HG03565 (cell line): Measurements from ENCODE around the gene ECI1.
"Not testable (repeated sequence)": the region's sequence is repeated elsewhere in the genome, so short reads cannot be mapped to it uniquely, and the experiment has no call there.

Source experiments
- ATAC-seq: cut with Tn5 transposase; IDR thresholded peaks from one replicate; pipeline ENCODE4 v1.9.1; 2021; ENCODE audit warnings: mild to moderate bottlenecking, moderate library complexity; ENCODE audit not compliant: unreplicated experiment

Gene ECI1

GRCh38 chr16:2280461-2280860 is 29.1 kb upstream of the ECI1 start:
- ATAC-seq = no peak

DNA sequence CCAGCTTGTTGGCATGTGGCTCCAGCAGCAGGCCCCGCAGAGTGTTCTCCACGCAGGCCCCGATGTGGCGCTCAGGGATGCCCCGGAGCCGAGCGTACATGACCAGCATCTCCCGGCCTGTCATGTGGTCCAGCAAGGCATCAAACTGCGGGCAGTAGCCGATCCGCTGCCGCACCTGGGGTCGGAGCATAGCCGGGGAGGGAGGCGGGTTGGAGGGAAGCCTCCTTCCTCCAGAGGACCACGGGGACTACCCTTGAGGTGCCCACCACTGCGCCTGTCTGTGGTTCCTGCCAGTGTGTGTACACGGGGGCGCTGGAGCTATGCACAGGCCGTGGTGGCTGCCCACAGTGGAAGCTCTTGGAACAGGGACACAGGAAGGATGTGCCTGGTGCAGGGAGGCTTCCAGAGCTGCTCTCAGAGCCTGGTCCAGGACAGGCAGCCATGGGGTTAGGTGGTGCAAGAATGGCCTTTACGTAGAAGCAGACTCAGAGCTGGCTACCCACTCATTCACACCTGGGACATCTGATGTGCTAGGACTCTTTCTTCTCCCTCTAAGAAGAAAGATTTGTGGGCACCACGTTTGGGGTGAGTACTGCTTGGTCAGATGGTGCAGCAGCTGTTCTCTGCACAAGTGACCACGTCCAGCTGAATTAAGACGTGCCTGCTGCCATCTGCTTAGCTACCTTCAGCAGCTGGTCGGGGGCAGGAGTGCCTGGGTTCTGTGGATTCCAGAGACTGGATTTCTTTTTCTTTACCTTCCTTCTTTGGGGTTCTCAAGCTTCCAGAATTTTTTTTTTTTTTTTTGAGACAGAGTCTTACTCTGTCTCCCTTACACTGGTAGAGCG is 27.8 kb upstream of the ECI1 start:
- no peak for ATAC-seq

- no peak for ATAC-seq
Observed at GRCh38 chr16:2278272-2278608, 26.9 kb upstream of the ECI1 start.

DNA sequence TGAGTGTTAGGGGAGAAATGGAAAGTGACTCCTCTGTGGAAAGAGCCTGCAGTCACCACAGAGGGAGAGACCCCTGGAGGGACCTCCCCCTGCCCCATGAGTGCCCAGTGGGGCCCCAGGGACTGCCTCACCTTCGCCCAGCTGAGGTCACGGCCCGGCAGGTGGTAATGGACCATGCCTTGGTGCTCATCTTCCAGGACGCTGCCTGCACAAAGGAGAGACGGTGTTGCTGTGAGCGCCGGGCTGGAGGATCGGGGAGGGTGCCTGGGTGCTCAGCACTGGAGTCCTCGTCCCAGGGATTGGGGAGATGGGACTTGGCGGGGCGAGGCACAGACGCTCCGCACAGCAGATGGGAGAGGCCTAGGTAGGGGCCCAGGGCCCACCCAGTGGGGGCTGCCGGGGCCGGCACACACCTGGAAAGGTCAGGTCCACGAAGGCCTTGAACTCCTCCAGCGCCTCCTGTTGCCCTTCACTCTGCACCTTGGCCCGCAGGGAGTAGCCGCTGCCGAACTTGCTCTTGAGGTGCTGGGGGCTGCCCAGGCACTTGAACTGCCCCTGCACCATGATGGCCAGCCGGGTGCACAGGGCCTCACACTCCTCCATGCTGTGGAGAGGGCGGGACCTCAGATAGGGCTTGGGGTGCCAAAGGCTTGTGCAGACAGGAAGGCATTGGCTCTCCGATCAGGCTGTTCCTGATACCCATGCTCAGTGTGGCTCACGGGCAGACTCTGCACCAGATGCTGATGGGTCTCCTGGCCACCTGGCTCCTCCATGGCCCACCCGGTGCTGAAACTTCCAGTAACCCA is 26.3 kb upstream of the ECI1 start:
- no peak for ATAC-seq

DNA sequence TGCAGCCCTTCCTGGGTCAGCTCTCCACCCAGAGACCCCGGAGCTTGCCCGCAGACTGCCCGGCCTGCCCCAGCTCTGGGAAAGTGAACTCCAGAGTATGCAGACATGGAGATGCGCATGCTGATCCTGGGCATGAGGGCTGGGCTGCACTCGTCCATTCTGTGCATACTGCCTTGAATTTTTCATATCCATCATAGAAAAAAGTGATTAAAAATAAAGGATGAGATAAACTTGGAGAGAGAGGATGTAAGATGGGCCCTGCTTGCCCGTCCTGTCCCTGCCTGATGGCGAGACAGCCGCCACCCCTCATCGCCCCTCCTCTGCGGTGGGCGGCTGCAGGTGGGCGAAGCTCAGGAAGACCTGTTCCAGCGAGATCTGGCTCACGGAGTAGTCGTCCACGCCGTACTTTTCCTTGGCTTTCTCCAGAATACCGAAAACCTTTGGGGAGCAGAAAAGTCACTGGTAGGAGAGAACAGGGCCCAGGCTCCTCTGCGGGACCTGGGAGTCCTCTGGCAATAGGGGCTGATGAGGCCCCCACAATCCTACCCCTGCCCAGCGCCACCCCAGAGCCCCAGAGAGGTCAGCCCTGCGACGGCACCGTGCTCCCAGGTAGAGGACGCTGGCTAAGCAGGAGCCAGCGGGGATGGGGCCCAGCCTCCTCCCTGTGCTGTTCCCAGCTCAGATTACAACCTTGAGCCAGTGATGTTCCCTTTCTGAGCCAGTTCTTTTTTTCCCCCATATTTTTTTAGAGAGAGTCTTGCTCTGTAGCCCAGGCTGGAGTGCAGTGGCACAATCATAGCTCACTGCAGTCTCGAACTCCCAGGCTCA is 25.2 kb upstream of the ECI1 start:
- ATAC-seq = no peak

DNA sequence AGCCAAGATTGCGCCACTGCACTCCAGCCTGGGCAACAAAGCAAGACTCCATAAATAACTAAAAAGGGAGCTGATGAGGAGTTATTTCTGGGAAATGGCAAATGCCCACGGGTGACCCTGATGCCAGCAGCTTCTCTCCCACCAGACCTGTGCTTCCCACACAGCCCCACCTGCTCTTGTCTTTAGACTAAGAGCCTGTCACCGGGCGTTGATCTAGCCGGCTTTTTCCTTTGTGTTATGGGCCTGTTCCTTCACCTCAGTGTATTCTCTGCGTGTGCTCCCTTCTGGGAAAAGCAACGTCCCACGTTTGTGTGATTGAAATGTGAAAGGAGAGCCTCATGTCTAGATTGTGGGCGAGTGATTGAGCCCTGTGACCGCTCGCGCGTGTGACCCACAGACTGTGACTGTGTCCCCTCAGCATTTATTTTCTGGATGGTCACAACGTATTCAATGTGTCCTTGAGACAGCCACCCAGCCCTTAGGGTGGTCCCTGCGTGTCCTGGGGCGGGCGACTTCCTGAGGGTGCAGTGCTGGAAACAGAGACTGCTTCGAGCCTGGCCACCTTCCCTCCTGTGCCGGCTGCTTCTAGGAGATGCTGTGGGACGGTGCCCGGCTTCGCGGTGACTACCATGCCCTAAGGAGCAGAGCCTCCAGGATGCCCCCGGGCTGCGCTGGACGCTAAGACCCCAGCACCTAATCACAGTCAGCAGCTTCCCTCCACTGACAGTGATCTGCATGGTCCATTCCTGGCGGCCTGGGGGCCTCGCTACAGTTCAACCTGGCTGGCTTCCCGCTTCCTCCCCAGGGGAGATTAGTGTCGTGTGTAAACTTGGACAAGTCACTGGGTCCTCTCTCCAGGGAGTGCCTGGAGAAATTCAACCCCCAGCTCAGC is 24.3 kb upstream of the ECI1 start:
- ATAC-seq = no peak

DNA sequence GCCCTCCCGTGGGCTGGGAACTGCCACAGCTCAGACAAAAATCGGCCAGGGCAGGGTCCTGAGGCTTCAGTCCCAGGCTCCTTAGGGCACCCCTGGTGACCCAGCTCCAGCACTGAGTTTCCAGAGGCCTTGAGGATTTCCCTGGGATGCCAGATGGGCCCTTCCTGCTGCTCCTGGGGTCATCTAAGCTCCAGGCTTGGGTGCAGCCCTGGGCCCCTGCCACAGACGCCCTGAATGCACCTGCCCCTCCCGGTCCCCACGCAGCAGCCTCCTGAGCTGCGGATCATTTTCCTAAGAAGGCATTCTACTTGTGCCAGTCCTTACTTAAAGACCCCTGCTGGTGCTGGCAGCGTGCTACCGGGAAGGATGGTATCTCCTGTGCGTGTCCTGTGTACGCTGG is 22.5 kb upstream of the ECI1 start:
- no peak for ATAC-seq

- no peak for ATAC-seq
Observed at GRCh38 chr16:2273484-2273883, 22.1 kb upstream of the ECI1 start.

- ATAC-seq = no peak
Observed at GRCh38 chr16:2271848-2272461, 20.6 kb upstream of the ECI1 start.

DNA sequence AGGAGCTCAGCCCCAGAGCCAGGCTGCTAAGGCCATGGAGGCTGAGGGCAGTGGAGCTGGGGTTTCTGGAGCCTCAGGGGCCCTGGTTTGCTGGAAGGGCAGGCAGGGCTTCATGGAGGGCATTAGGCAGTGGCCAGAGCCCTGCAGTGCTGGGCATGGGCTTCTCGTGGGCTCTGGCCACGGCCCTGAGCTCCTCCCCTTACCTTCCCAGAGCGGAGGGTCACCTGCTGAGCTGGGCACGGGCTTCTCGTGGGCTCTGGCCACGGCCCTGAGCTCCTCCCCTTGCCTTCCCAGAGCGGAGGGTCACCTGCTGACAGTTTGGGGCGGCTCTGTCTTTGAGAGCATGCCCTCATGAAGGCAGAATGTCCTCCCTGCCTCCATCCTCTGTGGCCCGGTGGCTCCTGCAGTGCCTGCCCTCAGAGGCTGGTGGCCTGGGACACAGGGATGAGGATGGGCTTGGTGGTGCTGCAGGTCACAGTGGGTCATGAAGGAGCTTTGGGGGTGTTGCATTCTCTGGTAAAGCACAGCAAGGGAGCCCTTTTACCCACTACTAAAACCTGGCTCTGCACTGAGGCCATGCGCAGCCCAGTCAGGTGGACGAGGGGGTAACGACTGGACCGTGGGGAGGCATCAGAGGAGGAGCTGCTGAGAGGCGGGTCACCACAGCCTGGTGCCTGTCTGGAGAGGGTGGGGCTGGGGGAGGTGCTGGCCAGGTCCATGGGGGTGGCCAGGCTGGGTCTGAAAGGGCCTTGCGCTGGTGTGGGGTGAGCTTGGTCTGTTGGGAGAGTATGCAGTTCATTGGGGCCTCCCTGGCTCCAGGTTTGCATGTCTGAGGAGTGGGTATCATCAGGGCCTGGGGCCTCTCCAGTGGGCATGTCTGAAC is 19.4 kb upstream of the ECI1 start:
- ATAC-seq = no peak

GRCh38 chr16:2270070-2270462 is 18.7 kb upstream of the ECI1 start:
- ATAC-seq = no peak

GRCh38 chr16:2267913-2268666 is 16.7 kb upstream of the ECI1 start, which contains the start of gene RNPS1:
Gene RNPS1, minus strand, starts transcription at chr16:2268126. Its CDS starts 3,483 bp downstream, at chr16:2264643.
- peak; percentile 62 for ATAC-seq

DNA sequence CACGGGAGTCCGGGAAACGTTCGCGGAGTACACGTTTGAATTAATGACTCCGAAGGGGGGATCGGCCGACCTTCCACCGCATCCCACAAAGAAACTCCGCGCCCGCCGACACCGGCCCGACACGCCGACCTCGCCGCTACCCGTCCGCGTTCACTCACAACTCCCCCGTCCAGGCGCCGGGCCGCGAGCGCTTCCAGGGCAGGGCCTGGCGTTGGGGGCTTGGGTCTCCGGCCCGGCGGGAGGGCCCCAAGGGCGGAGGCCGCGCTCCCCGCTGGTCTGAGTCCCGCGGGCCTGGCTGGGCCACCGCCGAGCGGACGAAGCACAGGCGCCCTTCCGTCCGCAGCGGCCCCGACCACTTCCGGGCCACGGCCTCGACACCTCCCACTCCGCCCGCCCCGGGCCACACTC is 16.1 kb upstream of the ECI1 start:
- peak; percentile 53 for ATAC-seq

DNA sequence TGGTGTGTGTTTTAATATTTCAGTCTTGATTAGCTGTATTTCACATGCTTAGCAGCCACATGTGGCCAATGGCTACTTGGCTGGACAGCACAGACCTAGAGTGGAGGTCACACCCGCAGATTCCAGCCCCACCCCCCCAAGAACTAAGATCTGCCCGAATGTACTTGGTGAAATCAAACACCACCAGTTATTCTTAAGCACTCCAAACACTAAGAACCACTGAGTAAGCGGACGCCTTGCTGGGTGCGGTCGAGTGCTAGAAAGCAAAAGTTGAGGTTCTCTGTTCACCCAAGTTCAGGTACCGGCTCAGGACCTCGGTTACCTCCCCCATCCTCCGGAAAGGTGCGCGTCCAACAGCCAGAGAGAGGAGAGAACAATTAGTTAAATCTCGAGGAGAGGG is 15.5 kb upstream of the ECI1 start:
- not testable (repeated sequence) for ATAC-seq

DNA sequence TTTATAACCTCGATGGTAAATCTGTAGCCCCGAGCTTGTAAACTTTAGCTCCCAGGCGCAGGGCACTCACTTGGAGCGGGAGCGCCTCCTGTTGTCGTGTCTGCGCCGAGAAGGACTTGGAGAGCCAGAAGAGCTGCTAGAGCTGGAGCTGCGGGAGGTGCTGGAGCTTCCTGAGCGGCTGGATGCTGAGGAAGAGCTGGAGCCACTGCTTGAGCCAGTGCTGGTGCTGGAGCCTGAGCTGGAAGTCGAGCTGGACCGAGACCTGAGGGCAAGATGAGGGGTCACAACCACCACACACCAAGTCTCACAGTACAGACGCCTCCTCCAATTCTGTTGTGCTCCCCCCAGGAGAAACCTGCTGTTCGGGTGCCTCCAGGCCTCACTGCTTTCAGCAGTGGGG is 11.6 kb upstream of the ECI1 start:
- ATAC-seq = not testable (repeated sequence)

- ATAC-seq = no peak
Observed at GRCh38 chr16:2260250-2260649, 8.9 kb upstream of the ECI1 start.

DNA sequence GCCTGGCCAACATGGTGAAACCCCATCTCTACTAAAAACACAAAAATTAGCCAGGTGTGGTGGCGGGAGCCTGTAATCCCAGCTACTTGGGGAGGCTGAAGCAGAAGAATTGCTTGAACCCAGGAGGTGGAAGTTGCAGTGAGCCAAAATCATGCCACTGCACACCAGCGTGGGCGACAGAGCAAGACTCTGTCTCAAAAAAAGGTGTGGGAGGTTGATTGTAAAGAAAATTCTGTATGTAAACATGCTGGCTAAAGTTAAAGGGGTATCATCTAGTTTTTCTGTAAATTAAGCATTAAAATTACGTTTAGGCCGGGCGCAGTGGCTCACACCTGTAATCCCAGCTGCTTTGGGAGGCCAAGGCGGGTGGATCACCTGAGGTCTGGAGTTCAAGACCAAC is 7.1 kb upstream of the ECI1 start:
- ATAC-seq = not testable (repeated sequence)

- ATAC-seq = no peak
Observed at GRCh38 chr16:2257726-2258125, 6.3 kb upstream of the ECI1 start.
